Upper lobe of left lung (tissue), 4 donors: Measurements from ENCODE around the gene MMP21.

ENCODE experiments used
- CTCF ChIP-seq, 6 experiments: fragments of 450-650 bp in 4 of 6; fragments of 200-600 bp in 2 of 6; sonication (generic) in 2 of 6; IDR thresholded peaks; one replicate each; pipeline ENCODE4 v1.5.1; 2016 to 2019; ENCODE audit warnings: antibody characterized with exemption in 6 of 6
- EP300 ChIP-seq, 4 donors: sonication (generic); formaldehyde crosslinking; IDR thresholded peaks; one replicate each; pipeline ENCODE4 v1.5.1; 2017; ENCODE audit warnings: antibody characterized with exemption in 4 of 4, control low read depth in 2 of 4
- POLR2A ChIP-seq, 4 donors: fragments of 450-650 bp; IDR thresholded peaks; one replicate each; pipeline ENCODE4 v1.5.1; 2016 to 2017; ENCODE audit warnings: antibody characterized with exemption in 4 of 4, mild to moderate bottlenecking in 2 of 4
- POLR2AphosphoS5 ChIP-seq, 2 donors: sonication (generic); formaldehyde crosslinking; IDR thresholded peaks; one replicate each; pipeline ENCODE4 v1.5.1; 2017; ENCODE audit warnings: antibody characterized with exemption in 2 of 2

GRCh38 chr10:125799451-125800182 lies 24.0 kb upstream of the MMP21 start:
- TF ChIP-seq CTCF (IDR thresholded peaks at IDR 0.05) (no peak), POLR2A (IDR thresholded peaks at IDR 0.05) (no peak), EP300 (IDR thresholded peaks at IDR 0.05) (no peak), POLR2AphosphoS5 (IDR thresholded peaks at IDR 0.05) (no peak)
